WTC11 (cell line): ENCODE results near the gene CDC25B.

ENCODE experiments used
- CTCF ChIP-seq: fragments of 200-600 bp; IDR thresholded peaks from 2 replicates; pipeline ENCODE4 v1.8.0; 2022; ENCODE audit warnings: antibody characterized with exemption
- FOXP4 ChIP-seq: sonication (generic); formaldehyde crosslinking; IDR thresholded peaks from 2 replicates; pipeline ENCODE4 v1.8.0; 2022; ENCODE audit warnings: mild to moderate bottlenecking, missing genetic modification reagents
- TEAD4 ChIP-seq: sonication (generic); formaldehyde crosslinking; IDR thresholded peaks from 2 replicates; pipeline ENCODE4 v1.8.0; 2022; ENCODE audit warnings: mild to moderate bottlenecking, missing genetic modification reagents
- ZNF317 ChIP-seq: sonication (generic); formaldehyde crosslinking; IDR thresholded peaks from 2 replicates; pipeline ENCODE4 v1.8.1; 2023; ENCODE audit warnings: low read depth, mild to moderate bottlenecking, moderate library complexity, missing genetic modification reagents, borderline replicate concordance

GRCh38 chr20:3751675-3752385 is 44.3 kb upstream of the CDC25B start:
- no peak for TF ChIP-seq CTCF
- no peak for TF ChIP-seq FOXP4 (CRISPR knock-in tag)
- TF ChIP-seq TEAD4 (CRISPR knock-in tag), result no peak
- no peak for TF ChIP-seq ZNF317 (CRISPR knock-in tag)
